Measurements from ENCODE around the gene ANKMY1.
A peak's percentile ranks its signal among the peaks of the same experiment; 100 is the strongest.
"Not testable (repeated sequence)": the region's sequence is repeated elsewhere in the genome, so short reads cannot be mapped to it uniquely, and the experiment has no call there.

Gene ANKMY1

DNA sequence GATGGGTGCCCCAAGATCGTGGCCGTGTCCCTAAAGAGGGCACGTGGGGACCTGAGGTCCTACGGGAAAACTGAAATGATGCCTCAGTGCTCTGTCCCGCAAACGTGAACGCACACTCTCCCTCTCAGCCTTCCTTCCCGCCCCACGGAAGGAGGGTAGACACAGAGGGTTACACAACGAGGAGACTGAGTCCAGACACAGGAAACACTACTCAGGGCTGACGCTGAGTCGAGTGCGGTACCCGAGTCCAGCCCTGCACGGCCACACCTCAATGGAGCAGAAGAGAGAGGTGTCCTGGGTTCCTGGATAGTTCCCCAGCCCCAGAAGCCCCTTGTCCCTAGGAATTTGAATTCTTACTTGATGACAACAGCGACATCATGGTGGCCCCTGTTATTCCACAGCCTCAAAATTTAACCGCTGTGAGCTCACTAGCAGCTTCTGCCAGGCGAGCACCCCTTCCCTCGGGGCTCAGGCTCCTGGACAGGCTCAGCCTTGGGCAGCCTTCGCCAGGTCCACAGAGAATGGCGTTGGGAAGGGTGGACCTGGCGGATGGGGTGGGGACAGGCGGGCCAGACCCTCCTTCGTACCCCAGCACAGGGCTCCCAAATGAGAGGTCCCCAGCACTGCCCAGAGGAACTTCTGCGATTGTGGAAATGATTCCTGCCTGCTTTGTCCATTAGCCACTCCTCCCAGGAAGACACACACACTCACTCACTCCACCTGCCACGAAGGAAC, 9.5 kb upstream of the ANKMY1 start:
- TF ChIP-seq, protein P1, sequence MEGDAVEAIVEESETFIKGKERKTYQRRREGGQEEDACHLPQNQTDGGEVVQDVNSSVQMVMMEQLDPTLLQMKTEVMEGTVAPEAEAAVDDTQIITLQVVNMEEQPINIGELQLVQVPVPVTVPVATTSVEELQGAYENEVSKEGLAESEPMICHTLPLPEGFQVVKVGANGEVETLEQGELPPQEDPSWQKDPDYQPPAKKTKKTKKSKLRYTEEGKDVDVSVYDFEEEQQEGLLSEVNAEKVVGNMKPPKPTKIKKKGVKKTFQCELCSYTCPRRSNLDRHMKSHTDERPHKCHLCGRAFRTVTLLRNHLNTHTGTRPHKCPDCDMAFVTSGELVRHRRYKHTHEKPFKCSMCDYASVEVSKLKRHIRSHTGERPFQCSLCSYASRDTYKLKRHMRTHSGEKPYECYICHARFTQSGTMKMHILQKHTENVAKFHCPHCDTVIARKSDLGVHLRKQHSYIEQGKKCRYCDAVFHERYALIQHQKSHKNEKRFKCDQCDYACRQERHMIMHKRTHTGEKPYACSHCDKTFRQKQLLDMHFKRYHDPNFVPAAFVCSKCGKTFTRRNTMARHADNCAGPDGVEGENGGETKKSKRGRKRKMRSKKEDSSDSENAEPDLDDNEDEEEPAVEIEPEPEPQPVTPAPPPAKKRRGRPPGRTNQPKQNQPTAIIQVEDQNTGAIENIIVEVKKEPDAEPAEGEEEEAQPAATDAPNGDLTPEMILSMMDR (IDR thresholded peaks at IDR 0.05; ENCODE audit: control insufficient read depth, extremely low read depth, insufficient read depth), result no peak
- no peak for DNase-seq (ENCODE audit: low read depth)
- peak overlapping the region; percentile 61 for H3K4me3 ChIP-seq (ENCODE audit: low read depth, low read length)

DNA sequence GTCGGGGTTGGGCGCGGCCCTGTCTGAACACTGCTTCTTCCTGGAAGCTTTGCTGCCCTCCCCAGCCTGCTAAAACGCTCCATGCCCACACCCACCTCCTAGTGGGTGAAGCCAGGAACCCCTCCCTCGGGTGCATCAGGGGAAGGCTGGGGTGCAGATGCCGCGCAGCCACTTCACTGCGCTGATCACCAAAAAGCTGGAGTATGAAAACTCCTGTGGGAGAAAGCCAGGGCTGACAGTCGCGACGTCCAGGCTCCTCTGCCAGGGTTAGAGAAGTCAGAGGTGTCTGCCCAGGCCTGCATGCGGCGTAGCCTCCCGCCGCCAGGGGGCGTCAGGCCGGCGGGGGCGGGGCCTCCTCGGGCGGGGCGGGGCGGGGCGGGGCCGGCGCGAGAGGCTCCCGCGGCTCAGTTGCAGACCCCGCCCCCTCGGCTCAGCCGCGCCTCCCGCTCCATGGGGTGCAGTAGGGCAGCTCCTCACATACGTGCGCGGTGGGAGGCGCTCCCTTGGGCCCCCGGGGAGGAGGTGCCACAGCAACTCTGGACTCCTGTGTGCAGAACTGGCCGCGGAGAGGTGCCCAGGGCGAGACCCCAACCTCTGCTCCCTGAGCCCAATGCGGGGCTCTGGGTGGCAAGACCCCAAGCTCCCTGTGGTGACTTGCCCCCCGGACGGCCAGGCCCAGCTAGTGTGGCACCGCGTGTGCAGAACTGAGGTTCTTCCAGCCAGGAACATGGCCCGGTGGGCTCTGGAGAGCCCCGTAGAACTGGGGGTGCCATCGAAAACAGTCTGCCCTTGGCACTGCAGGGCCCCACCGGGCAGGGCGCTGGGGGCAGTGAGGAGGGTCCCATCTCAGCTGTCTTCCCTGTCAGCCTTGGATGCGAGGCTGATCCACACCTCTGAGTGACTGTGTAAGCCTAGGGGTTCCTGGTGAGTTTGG, 8.7 kb upstream of the ANKMY1 start:
- DNase-seq (ENCODE audit: low read depth), result no peak
- H3K4me3 ChIP-seq (ENCODE audit: low read depth, low read length), result peak overlapping the region; percentile 61
- TF ChIP-seq, protein P1 (IDR thresholded peaks at IDR 0.05; ENCODE audit: control insufficient read depth, extremely low read depth, insufficient read depth), result peak; percentile 70

DNA sequence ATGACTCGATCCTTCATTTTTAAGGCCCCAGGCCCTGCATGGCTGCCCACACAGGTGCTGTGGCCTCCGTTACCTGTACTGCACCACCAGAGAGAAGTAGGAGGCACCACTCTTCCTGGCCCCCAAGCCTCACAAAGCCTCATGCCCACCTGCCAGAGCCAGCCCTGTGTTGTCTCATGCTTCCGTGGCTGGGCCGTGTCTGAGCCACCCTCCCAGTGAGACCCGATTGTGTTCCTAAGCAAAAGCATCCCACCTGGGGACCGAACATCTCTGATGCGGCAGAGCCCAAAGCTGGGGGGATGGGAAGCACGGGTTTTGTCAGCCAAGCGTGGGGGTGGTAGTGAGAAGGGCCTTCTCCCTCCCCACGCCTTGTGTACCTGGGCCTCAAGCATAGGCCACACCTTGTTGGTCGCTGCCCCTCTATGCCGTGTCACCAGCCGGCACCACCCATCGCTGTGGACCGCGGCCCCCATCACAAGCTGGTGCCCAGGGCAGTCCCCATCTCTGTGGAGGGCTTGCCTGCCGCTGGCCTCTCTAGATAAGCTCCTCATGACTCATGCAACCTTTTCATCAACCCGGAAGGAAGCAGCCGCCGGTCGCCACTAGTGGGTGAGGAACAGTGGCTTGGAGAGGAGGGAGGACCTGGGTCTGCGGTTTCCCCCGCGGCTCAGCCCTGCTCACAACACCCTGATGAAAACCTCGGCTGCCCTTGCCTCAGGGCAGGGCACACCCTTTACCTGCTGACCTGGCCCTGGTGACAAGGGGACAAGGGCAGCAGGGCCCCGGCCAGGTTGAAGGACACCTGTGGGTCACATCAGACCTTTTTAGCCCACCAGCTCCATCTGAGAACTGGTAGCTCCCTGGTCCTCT, 7.8 kb upstream of the ANKMY1 start:
- DNase-seq (ENCODE audit: low read depth), result no peak
- H3K4me3 ChIP-seq (ENCODE audit: low read depth, low read length), result peak overlapping the region; percentile 23
- TF ChIP-seq, protein P1 (IDR thresholded peaks at IDR 0.05; ENCODE audit: control insufficient read depth, extremely low read depth, insufficient read depth), result no peak

DNA sequence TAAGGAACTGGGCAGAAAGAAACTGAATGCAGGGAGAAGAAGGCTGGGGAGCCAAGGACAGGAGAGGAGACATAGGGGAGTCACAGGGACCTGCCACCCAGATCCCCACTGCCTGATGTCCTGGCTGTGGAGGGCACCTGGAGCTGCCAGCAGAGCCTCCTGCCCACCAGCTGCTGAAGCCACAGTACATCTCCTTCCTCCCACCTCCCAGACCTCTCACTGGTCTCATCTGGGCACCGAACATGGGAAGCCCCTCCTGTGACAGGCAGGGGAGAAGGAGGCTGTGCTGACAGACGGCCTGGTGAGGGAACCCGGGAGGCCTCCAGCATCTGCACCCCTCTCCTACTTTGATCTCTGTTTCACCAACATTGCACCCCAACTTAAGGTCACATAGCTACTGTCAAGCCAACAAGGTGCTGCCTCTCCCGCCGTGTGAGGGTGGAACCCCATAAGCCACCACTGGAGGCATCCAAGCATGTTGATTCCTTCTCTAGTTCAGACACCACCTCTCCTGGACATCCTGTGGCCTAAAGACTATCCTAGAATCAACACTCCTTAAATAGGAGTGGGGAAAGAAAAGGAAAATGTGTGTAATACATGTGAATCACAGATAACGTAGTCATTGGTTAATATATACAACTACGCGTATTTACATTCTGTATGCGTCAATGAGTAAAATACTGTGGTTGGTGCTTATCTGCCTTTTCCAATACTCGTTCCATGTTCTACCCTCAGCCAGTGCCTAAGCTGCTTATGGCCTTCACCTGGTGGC, 7.0 kb upstream of the ANKMY1 start:
- no peak overlapping the region for H3K4me3 ChIP-seq (ENCODE audit: low read depth, low read length)
- DNase-seq (ENCODE audit: low read depth), result no peak

DNA sequence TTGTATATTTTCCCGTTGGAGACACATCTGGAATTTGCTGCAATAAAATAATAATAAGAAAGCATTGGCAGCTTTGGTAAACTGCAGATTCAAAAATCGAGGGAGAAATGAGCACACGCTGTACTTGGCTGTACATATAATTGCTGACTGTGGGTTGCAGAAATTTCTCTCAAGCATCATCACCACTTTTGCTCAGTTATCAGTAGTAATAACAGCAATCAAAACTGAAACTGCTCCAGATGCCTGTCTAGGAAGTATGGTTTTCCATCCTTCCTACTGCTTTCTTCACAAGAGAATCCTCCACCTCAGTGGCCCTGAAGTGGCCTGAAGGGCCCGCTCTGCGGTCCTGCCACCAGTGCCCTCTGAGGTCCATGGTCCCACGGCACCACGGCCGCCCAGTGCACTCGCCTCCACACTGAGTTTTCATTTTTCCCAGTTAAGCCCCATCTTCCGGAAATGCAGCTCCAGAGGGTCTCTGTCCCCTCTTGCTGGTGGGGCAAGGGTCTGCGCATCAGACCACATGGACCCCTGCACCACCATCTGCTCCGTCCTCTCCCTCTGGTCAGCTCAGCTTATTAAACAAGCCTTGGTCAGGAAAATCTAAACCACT, 6.3 kb upstream of the ANKMY1 start:
- no peak overlapping the region for H3K4me3 ChIP-seq (ENCODE audit: low read depth, low read length)
- TF ChIP-seq, protein P1 (IDR thresholded peaks at IDR 0.05; ENCODE audit: control insufficient read depth, extremely low read depth, insufficient read depth), result no peak
- no peak for DNase-seq (ENCODE audit: low read depth)

More for the DNA sequence above, 7.0 kb upstream of the ANKMY1 start:
- TF ChIP-seq, protein P1 (IDR thresholded peaks at IDR 0.05; ENCODE audit: control insufficient read depth, extremely low read depth, insufficient read depth), result no peak

- H3K4me3 ChIP-seq (ENCODE audit: low read depth, low read length); DNase-seq (ENCODE audit: low read depth): not testable (repeated sequence)
Observed at GRCh38 chr2:240563231-240563630, 5.4 kb upstream of the ANKMY1 start.
